Endothelial cell of umbilical vein (primary cell): ENCODE data around the gene SUPT4H1. TPM values are rescaled to one million over a fixed set of nuclear protein-coding genes. Genes with fewer than 3 reads are reported as not detected.

Source experiments
- BruUV-seq: library from RNA; stranded (reverse); fragments of 400-500 nt; replicated peaks from 2 replicates; lab custom pipeline; 2021; lab: Mats Ljungman, UMichigan
- CTCF ChIA-PET: fragments of 300-600, 350-600 bp; sonication (Branson Sonifier 250); formaldehyde crosslinking; loops from one replicate; lab custom pipeline; 2021; ENCODE audit warnings: antibody characterized with exemption, inconsistent platforms; lab: Charles Lee
- POLR2A ChIA-PET: fragments of 300-600, 350-600 bp; sonication (Branson Sonifier 250); formaldehyde crosslinking; loops from one replicate; lab custom pipeline; 2021; ENCODE audit warnings: antibody characterized with exemption, inconsistent platforms; lab: Charles Lee
- DNase-seq: peaks from one replicate; pipeline ENCODE4 v3.0.0-alpha.2; 2011; ENCODE audit warnings: low read depth, low spot score
- FAIRE-seq: peaks from 2 replicates; lab custom pipeline; 2011; peaks lifted over from hg19 to GRCh38; lab: Jason Lieb, UNC
- H2AFZ ChIP-seq: 2 replicates; pipeline ENCODE4 v1.6.0; 2012; ENCODE audit warnings: low read depth, low read length, control low read depth, inconsistent platforms
- H3K27ac ChIP-seq: 2 replicates; pipeline ENCODE4 v1.5.1; 2011; ENCODE audit warnings: low read depth, mild to moderate bottlenecking, control low read depth, low read length, moderate library complexity; ENCODE audit not compliant: insufficient read depth
- H3K27me3 ChIP-seq, 2 experiments: 2 replicates each; pipeline versions ENCODE4 v1.6.0 to v1.6.1; 2011; ENCODE audit warnings: low read length in 2 of 2, mixed read lengths in 1 of 2; ENCODE audit not compliant: control insufficient read depth in 2 of 2, insufficient read depth in 2 of 2
- H3K36me3 ChIP-seq, 2 experiments: 2 replicates in 1 of 2; 3 replicates in 1 of 2; pipeline ENCODE4 v1.5.1; 2011; ENCODE audit warnings: low read length in 2 of 2, mild to moderate bottlenecking in 1 of 2, moderate library complexity in 1 of 2; ENCODE audit not compliant: control insufficient read depth in 2 of 2, insufficient read depth in 2 of 2; ENCODE audit errors: extremely low read depth in 1 of 2
- H3K4me1 ChIP-seq: 3 replicates; pipeline ENCODE4 v1.5.1; 2011; ENCODE audit warnings: mild to moderate bottlenecking, low read length; ENCODE audit not compliant: control insufficient read depth, insufficient read depth; ENCODE audit errors: extremely low read depth
- H3K4me2 ChIP-seq: 2 replicates; pipeline ENCODE4 v1.6.1; 2011; ENCODE audit warnings: low read length, control low read depth, mixed read lengths; ENCODE audit not compliant: insufficient read depth
- H3K4me3 ChIP-seq, 3 experiments: fragments of 200-600 bp in 1 of 3; sonication (generic), shearing (Covaris generic) in 1 of 3; replicated peaks in 1 of 3; 2 replicates each; pipeline ENCODE4 v1.5.1; 2011 to 2016; ENCODE audit warnings: control low read depth in 3 of 3, low read length in 3 of 3, mild to moderate bottlenecking in 2 of 3, inconsistent platforms in 1 of 3, low read depth in 1 of 3, moderate library complexity in 1 of 3; ENCODE audit not compliant: insufficient read depth in 1 of 3
- H3K79me2 ChIP-seq: 2 replicates; pipeline ENCODE4 v1.6.0; 2012; ENCODE audit warnings: low read length, inconsistent platforms; ENCODE audit not compliant: control insufficient read depth, insufficient read depth
- H3K9ac ChIP-seq: replicated peaks from 2 replicates; pipeline ENCODE3; 2011; ENCODE audit warnings: low read length, control low read depth; ENCODE audit not compliant: insufficient read depth; ENCODE audit errors: extremely low read depth
- H3K9me1 ChIP-seq: replicated peaks from 3 replicates; pipeline ENCODE4 v1.6.0; 2011; ENCODE audit warnings: mild to moderate bottlenecking, low read length; ENCODE audit not compliant: control insufficient read depth, insufficient read depth; ENCODE audit errors: extremely low read depth
- H3K9me3 ChIP-seq: replicated peaks from 2 replicates; pipeline ENCODE4 v1.5.1; 2012; ENCODE audit warnings: low read length, inconsistent platforms; ENCODE audit not compliant: control insufficient read depth, insufficient read depth
- H4K20me1 ChIP-seq: replicated peaks from 2 replicates; pipeline ENCODE3; 2011; ENCODE audit warnings: mild to moderate bottlenecking, low read length; ENCODE audit not compliant: control insufficient read depth, insufficient read depth; ENCODE audit errors: extremely low read depth
- EZH2 ChIP-seq: IDR thresholded peaks from 2 replicates; pipeline ENCODE4 v1.6.1; 2012; ENCODE audit warnings: borderline replicate concordance, low read depth, mild to moderate bottlenecking, moderate library complexity, low read length, inconsistent platforms; ENCODE audit not compliant: severe bottlenecking
- FOS ChIP-seq: IDR thresholded peaks from 2 replicates; pipeline ENCODE4 v1.6.1; 2011; ENCODE audit warnings: mild to moderate bottlenecking, low read length, moderate library complexity, borderline replicate concordance; ENCODE audit not compliant: insufficient read depth
- GATA2 ChIP-seq: IDR thresholded peaks from 2 replicates; pipeline ENCODE4 v1.7.0; 2011; ENCODE audit warnings: low read depth, mild to moderate bottlenecking, moderate library complexity, mixed read lengths, low read length; ENCODE audit not compliant: insufficient read length, insufficient read depth
- JUN ChIP-seq: IDR thresholded peaks from 2 replicates; pipeline ENCODE4 v1.6.1; 2011; ENCODE audit warnings: borderline replicate concordance, low read depth; ENCODE audit not compliant: insufficient read length, insufficient read depth
- MAX ChIP-seq: IDR thresholded peaks from 2 replicates; pipeline ENCODE4 v1.6.1; 2011; ENCODE audit not compliant: insufficient read depth, insufficient read length
- MYC ChIP-seq: IDR thresholded peaks from one replicate; pipeline ENCODE4 v1.6.1; 2011; ENCODE audit warnings: mild to moderate bottlenecking, low read depth, low read length
- POLR2A ChIP-seq: IDR thresholded peaks from 2 replicates; pipeline ENCODE4 v1.6.1; 2012; ENCODE audit warnings: low read depth, mild to moderate bottlenecking, control low read depth, low read length
- POLR2AphosphoS5 ChIP-seq: IDR thresholded peaks from 2 replicates; pipeline ENCODE4 v1.6.1; 2012; ENCODE audit warnings: low read depth, mild to moderate bottlenecking, control low read depth, low read length, moderate library complexity; ENCODE audit not compliant: insufficient read depth
- dilution Hi-C: fragments of 300-500 bp; cut with MboI; formaldehyde crosslinking; loops from one replicate; pipeline ENCODE4 v1.15.0; 2019; ENCODE audit warnings: low sequenced_read_pairs; ENCODE audit not compliant: extremely low pct_ligation_motif_present
- intact Hi-C: fragments of 100-400 bp; cut with micrococcal nuclease; formaldehyde crosslinking; loops from one replicate; pipeline ENCODE4 v1.10.0; 2022
- polyA plus RNA-seq, 4 experiments: library from polyadenylated mRNA; depleted of rRNA in 3 of 4; stranded (reverse) in 3 of 4; unstranded in 1 of 4; fragments of >200 nt; gene quantifications; 2 replicates each; pipeline versions ENCODE4 v1.2.1 to v1.2.3, GENCODE V29; 2011 to 2012; ENCODE audit warnings: missing spikeins in 1 of 4
- total RNA-seq: library from RNA; stranded (reverse); gene quantifications from 2 replicates; pipeline ENCODE4 v1.2.3, GENCODE V29; 2021
- TF ChIP-seq, protein P1 (sequence below), 2 donors: IDR thresholded peaks; 1 replicate in 1 of 2; 2 replicates in 1 of 2; pipeline ENCODE4 v1.5.1; 2011; ENCODE audit warnings: low read length in 2 of 2, mild to moderate bottlenecking in 2 of 2, moderate library complexity in 2 of 2, control low read depth in 1 of 2, inconsistent platforms in 1 of 2, low read depth in 1 of 2; ENCODE audit not compliant: insufficient read depth in 1 of 2; ENCODE audit errors: extremely low read depth in 1 of 2

SUPT4H1 gene
- total and polyA plus RNA-seq, 2 donors (not counting 3 experiments of a cell fraction or from before 2014, with no cell fraction given) = 77.5 to 154 TPM

DNA sequence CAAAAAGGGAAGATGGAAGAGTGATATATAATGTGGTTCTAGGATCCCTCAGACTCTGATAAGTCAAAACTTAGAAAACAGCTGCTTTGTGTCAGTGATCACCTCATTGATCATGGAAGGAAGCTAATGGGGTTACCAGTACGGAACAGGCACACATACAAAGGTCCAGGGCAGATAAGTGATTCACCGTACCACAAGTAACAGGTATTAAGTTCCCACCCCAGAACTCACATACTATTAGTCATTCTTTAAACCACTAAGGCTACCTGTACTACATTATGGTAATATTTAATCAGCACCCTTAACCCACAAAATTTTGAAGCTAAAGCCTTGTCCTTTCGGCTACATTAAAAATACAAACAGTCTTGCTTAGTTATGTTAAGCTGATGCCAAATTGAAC lies 48.0 kb upstream of the SUPT4H1 start:
- intact Hi-C loops = no loop called here
- BruUV-seq = no TSS peak
- Histone ChIP-seq H3K4me3 (no peak overlapping the region), H3K9me1 (no peaks in the 10 kb centered on the region), H3K79me2 (no peaks in the 10 kb centered on the region), H3K4me1 (no peaks in the 10 kb centered on the region), H3K36me3 (no peaks in the 10 kb centered on the region), H4K20me1 (no peaks in the 10 kb centered on the region), H3K9ac (no peak overlapping the region), H3K27ac (no peak overlapping the region), H2AFZ (no peak overlapping the region), H3K4me2 (no peak overlapping the region), H3K9me3 (no peaks in the 10 kb centered on the region), H3K27me3 (peaks cover 2 to 29% of the 10 kb centered on the region in 2 experiments)
- DNase-seq = no peak
- FAIRE-seq = no peak
- TF ChIP-seq EZH2 (no peak), MAX (no peak), GATA2 (no peak), POLR2A (no peak), FOS (no peak), MYC (no peak), JUN (no peak), POLR2AphosphoS5 (no peak)
- TF ChIP-seq, protein P1, sequence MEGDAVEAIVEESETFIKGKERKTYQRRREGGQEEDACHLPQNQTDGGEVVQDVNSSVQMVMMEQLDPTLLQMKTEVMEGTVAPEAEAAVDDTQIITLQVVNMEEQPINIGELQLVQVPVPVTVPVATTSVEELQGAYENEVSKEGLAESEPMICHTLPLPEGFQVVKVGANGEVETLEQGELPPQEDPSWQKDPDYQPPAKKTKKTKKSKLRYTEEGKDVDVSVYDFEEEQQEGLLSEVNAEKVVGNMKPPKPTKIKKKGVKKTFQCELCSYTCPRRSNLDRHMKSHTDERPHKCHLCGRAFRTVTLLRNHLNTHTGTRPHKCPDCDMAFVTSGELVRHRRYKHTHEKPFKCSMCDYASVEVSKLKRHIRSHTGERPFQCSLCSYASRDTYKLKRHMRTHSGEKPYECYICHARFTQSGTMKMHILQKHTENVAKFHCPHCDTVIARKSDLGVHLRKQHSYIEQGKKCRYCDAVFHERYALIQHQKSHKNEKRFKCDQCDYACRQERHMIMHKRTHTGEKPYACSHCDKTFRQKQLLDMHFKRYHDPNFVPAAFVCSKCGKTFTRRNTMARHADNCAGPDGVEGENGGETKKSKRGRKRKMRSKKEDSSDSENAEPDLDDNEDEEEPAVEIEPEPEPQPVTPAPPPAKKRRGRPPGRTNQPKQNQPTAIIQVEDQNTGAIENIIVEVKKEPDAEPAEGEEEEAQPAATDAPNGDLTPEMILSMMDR (IDR thresholded peaks at IDR 0.05; ENCODE audit: extremely low read depth in 1 of 2, insufficient read depth in 1 of 2, low read depth in 1 of 2, low read length in 2 of 2) = no peak
- dilution Hi-C loops = no loop called here
- ChIA-PET CTCF (interaction anchor here (0.5 to 1.2 kb wide), 2 partner anchors 46 to 69 kb away, joined by 3 read pairs; no protein-coding TSS in a partner anchor), POLR2A (no interaction called here)
